ENCODE results near the gene DISC1.

GRCh38 chr1:231938211-231938610, 311.6 kb downstream of the DISC1 start:
- TF ChIP-seq CTCF (conservative IDR thresholded peaks at IDR 0.05): no peak
- no peak for TF ChIP-seq ZFX (IDR thresholded peaks at IDR 0.05)
